GM12891 (cell line): ENCODE measurements around the gene NLGN1.

Experiments used
- DNase-seq: peaks from one replicate; pipeline ENCODE4 v3.0.0; 2011; ENCODE audit warnings: low spot score; ENCODE audit not compliant: insufficient read length
- FAIRE-seq: peaks from 2 replicates; lab custom pipeline; 2011; peaks lifted over from hg19 to GRCh38; lab: Jason Lieb, UNC
- PAX5 ChIP-seq: IDR thresholded peaks from 2 replicates; pipeline ENCODE4 v1.6.1; 2011; ENCODE audit warnings: low read length, moderate library complexity, mild to moderate bottlenecking; ENCODE audit not compliant: insufficient read depth, severe bottlenecking
- POLR2A ChIP-seq: IDR thresholded peaks from 2 replicates; pipeline ENCODE4 v1.6.1; 2011; ENCODE audit warnings: low read depth, low read length, control low read depth
- POLR2AphosphoS5 ChIP-seq: IDR thresholded peaks from 2 replicates; pipeline ENCODE4 v1.6.1; 2011; ENCODE audit warnings: low read depth, low read length, control low read depth
- POU2F2 ChIP-seq: IDR thresholded peaks from 2 replicates; pipeline ENCODE4 v1.6.1; 2011; ENCODE audit warnings: low read depth, mild to moderate bottlenecking, control low read depth, low read length, moderate library complexity
- SPI1 ChIP-seq: IDR thresholded peaks from 2 replicates; pipeline ENCODE4 v1.6.1; 2011; ENCODE audit warnings: low read depth, low read length, control low read depth
- TAF1 ChIP-seq: IDR thresholded peaks from 2 replicates; pipeline ENCODE4 v1.6.1; 2011; ENCODE audit warnings: low read depth, low read length, control low read depth

NLGN1 gene

GRCh38 chr3:173785004-173785403 lies 387.5 kb downstream of the NLGN1 start:
- FAIRE-seq, result no peak

GRCh38 chr3:173789530-173790162 lies 392.1 kb downstream of the NLGN1 start:
- FAIRE-seq (no peak), DNase-seq (no peak)
- TF ChIP-seq SPI1 (no peak), POLR2AphosphoS5 (no peak), POU2F2 (no peak), PAX5 (no peak), POLR2A (no peak), TAF1 (no peak)

More at GRCh38 chr3:173785004-173785403, 387.5 kb downstream of the NLGN1 start:
- DNase-seq, result no peak
- TF ChIP-seq TAF1, result no peak
- TF ChIP-seq POLR2AphosphoS5, result no peak
- no peak for TF ChIP-seq POLR2A
- no peak for TF ChIP-seq POU2F2
- no peak for TF ChIP-seq SPI1
- no peak for TF ChIP-seq PAX5

- FAIRE-seq, result no peak
- TF ChIP-seq POU2F2, result no peak
- no peak for TF ChIP-seq PAX5
- no peak for TF ChIP-seq POLR2A
- TF ChIP-seq TAF1, result no peak
- no peak for TF ChIP-seq SPI1
- no peak for TF ChIP-seq POLR2AphosphoS5
- no peak for DNase-seq
Observed at GRCh38 chr3:173793963-173794362, 396.4 kb downstream of the NLGN1 start.

GRCh38 chr3:173796405-173796804 lies 398.9 kb downstream of the NLGN1 start:
- DNase-seq (no peak), FAIRE-seq (no peak)
- TF ChIP-seq POLR2AphosphoS5 (no peak), TAF1 (no peak), PAX5 (no peak), SPI1 (no peak), POU2F2 (no peak), POLR2A (no peak)

GRCh38 chr3:173796890-173797289 lies 399.3 kb downstream of the NLGN1 start:
- TF ChIP-seq PAX5 (no peak), POLR2A (no peak), POLR2AphosphoS5 (no peak), POU2F2 (no peak), SPI1 (no peak), TAF1 (no peak)
- DNase-seq (no peak), FAIRE-seq (no peak)

- FAIRE-seq, result no peak
- TF ChIP-seq POU2F2, result no peak
- no peak for TF ChIP-seq SPI1
- no peak for TF ChIP-seq TAF1
- TF ChIP-seq POLR2AphosphoS5, result no peak
- TF ChIP-seq PAX5, result no peak
- TF ChIP-seq POLR2A, result no peak
- DNase-seq, result no peak
Observed at GRCh38 chr3:173799060-173799816, 401.7 kb downstream of the NLGN1 start.

GRCh38 chr3:173800154-173800553 lies 402.6 kb downstream of the NLGN1 start:
- no peak for DNase-seq
- no peak for FAIRE-seq
- TF ChIP-seq POLR2AphosphoS5 (no peak), TAF1 (no peak), POU2F2 (no peak), SPI1 (no peak), POLR2A (no peak), PAX5 (no peak)

GRCh38 chr3:173814809-173815208 lies 417.3 kb downstream of the NLGN1 start:
- FAIRE-seq (no peak), DNase-seq (no peak)
- TF ChIP-seq PAX5 (no peak), POU2F2 (no peak), POLR2A (no peak), POLR2AphosphoS5 (no peak), SPI1 (no peak), TAF1 (no peak)

- FAIRE-seq (no peak), DNase-seq (no peak)
- TF ChIP-seq POU2F2 (no peak), POLR2AphosphoS5 (no peak), POLR2A (no peak), PAX5 (no peak), TAF1 (no peak), SPI1 (no peak)
Observed at GRCh38 chr3:173819368-173819767, 421.8 kb downstream of the NLGN1 start.

GRCh38 chr3:173823911-173824460 lies 426.4 kb downstream of the NLGN1 start:
- no peak for FAIRE-seq
- TF ChIP-seq PAX5 (no peak), POLR2AphosphoS5 (no peak), SPI1 (no peak), POLR2A (no peak), POU2F2 (no peak), TAF1 (no peak)
- DNase-seq, result no peak

- DNase-seq (no peak), FAIRE-seq (no peak)
- no peak for TF ChIP-seq POU2F2
- no peak for TF ChIP-seq POLR2A
- no peak for TF ChIP-seq TAF1
Observed at GRCh38 chr3:173825730-173826129, 428.2 kb downstream of the NLGN1 start.
